ENCODE results near the gene TEX2.
"Not testable (repeated sequence)": the region's sequence is repeated elsewhere in the genome, so short reads cannot be mapped to it uniquely, and the experiment has no call there.

The TEX2 gene

DNA sequence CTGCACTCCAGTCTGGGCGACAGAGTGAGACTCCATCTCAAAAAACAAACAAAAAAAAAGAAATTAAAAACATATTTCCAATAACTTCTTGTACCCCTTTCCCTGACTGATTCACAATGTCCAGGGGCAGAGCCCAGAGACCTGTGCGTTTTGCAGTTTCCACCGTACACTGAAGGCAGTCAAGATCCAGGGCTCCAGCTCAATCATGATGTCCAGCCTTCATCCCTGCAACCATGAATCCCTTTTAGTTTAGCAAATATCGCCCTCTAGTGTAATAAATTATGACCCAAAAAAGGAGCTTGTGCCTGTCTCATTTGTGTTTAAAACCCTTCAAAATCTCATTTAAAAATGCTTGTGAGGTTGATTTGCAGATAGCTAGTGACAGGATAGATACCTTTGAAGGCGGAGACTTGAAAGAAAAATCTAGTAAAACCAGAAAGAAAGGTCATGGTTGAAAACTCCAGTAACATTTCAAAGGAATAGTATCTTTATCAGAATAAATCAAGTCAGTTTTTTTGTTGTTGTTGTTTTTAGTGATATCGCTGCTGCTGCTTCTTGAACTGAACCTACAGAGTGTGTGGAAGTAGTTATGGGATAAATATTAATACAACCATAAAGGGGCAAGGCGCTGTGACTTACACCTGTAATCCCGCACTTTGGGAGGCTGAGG lies 129.4 kb downstream of the TEX2 start:
- no peak for DNase-seq

DNA sequence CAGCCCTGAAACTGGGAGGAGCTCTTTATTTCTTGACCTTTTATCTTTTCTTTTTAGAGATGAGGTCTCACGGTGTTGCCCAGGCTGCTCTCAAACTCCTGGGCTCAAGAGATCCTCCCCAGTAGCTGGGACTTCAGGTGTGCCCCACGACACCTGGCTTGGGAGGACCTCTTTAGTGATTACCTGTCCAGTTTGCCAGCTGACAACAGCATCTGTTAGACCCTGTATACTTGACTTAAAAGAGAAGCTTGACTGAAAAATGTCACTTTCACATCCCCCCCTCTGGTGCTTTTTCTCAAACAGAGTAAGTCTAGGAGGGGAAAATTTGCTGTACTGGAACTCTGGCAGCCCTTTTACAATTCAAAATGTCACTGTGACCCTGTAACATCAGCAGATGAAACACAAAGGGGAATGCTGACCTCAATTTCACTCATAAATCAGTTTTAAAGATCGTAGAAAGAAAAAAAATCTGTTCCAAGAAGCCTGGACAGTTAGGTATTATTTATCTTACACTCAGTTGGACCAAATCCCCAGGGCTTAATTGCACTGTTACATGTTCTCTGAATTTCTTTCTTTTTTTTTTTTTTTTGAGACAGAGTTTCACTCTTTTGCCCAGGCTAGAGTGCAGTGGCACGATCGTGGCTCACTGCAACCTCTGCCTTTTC lies 131.3 kb downstream of the TEX2 start:
- no peak for DNase-seq

DNA sequence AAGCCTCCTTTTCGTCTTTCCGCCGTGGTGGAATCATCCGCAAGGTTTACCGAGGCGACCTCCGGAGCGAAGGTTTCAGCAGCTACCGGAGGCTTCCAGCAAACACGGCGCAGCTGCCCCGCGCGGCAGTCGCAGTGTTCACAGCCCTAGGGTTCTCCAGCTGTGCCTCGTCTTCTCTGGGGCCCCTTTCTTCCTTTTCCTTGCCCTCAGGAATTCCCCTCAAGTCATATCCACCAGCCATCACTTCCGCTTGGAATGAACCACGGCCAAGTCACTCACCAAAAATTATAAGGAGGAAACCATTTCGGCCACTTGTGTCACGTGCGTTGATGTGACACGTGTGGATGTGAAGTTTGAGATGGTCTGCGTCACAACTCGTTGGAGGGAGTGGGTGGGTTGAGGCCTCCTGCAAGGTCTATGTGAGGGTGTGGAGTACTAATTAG lies 132.5 kb downstream of the TEX2 start:
- no peak for DNase-seq

DNA sequence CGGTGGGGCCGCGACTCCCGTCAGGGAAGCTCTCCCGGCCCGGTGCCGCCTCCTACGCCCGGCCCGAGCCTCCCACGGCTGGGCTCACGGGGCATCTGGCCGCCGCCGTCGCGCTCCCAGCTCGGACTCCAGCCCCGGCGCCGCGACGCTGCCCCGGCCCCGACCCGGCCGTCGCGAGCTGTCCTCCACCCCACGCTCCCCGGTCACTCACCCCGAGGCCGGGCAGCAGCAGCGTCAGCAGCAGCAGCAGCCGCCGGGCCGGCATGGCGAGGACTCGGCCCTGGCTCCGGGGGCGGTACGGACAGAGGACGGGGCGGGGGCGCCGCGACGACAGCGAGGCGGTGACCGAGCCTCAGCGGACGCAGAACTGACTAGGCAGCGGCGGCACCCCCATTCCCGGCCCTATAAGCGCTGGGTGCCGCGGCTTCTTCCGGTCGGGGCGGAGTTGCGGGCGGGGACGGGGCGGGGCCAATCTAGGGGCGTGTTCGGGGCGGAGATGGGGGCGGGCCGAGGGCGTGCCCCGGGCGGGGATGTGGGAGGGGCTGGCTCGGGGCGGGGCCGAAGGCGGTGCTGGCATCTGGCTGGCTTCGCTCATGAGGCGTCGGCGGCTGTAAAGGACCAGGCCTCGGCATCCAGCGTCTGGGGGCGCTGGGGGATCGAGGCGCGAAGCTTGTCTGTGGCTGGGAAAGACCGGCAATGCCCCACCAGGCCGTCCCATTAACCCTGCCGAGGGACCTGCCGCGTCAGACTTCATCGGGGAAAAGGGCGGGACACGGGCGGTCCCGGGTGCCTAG lies 133.1 kb downstream of the TEX2 start, which contains the start of gene ERN1:
Gene ERN1, minus strand, starts transcription at position 380 of the 794 bp plus-strand sequence. Its CDS starts 115 bp downstream, at position 265.
- peak; percentile 96 for DNase-seq

DNA sequence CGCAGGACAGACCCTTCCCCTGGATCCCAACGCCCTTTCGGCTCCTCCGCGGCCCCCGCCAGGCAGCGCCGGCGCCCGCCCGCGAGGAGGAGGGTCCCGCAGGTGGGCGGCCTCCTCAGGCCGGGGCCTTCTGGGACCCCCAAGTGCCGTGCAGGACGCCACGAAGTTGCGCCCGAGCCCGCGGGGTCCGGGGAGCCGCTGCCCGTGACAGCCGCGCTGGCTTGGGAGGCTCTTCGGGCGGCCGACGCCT lies 133.6 kb downstream of the TEX2 start:
- no peak for DNase-seq

DNA sequence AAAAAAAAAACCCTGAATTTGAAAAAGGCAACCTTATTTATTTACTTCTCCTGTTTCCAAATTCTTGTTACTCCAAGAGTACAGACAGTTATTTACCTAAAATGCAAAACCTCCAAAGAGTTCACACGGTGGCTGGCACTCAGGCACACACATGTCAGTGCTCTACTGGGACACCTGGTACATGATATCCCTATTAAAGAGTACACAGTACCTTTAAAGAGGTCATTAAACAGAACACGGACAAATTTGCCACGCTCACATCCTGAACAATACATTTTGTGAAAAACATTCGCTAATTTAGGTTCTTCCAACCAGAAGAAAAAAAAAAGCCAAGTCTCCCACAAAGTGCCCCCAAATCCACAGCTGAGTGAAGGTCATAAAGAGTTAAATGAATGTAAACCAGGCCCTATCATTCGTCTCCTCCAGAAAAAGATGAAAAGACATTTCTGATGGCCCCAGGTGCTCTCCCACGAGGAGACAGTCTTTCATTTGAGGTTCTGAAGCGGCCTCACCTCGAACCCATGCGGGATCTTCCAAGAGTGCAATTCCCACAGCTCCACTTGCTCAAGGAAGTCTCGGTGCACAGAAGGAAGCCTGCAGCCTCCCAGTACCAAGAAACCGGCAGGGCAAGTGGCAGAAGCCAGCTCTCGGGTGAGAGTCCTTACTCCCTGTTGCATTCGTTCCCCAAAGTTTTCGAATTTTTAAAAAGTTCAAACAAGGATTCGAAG lies 134.1 kb downstream of the TEX2 start:
- DNase-seq, result no peak

DNA sequence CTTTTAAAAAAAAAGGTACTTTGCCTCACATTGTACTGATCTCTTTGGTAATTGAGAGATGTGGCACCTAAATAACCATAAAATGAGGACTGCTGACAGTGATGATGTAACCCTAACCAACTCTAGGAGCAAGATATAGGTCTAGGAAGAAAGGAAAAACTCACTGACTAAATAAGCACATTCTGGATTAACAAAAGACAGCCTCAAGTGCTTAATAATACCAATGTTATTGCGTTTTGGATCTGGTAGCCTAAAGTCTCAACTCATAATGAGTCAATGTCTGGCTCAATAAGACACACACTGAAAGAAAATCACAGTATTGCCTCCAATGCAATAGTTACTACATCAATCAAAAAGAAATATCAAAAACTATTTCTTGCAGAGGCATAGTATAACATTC lies 136.1 kb downstream of the TEX2 start:
- DNase-seq, result no peak

DNA sequence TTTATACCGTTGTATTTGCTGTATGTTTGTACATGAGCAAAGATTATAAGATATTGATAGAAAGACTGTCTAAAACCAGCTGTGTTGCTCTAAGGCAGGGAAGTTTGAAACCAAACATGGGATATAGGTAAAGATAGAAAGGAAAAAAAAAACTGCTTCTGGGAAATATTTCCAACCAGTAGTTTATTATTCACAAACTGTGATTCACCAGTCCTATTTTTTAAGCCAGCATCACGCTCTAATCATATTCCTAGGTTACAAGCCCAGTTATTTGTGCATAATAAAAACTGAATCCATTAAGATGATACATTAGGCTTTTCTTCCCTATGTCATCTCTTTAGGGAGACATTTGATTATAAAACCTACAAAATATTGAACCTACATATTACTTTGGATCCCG lies 137.1 kb downstream of the TEX2 start:
- DNase-seq, result no peak

DNA sequence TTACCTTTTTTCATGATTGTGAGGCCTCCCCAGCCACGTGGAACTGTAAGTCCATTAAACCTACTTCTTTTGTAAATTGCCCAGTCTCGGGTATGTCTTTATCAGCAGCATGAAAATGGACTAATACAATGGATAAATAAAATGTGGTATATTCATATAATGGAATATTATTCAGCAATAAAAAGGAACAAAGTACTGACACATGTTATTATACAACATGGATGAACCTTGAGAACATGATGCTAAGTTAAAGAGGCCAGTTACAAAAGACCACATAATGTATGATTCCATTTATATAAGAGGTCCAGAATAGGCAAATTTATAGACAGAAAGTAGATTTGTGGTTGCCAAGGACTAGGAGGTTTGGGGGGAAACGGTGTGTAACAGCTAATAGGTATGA lies 138.5 kb downstream of the TEX2 start:
- DNase-seq, result no peak

DNA sequence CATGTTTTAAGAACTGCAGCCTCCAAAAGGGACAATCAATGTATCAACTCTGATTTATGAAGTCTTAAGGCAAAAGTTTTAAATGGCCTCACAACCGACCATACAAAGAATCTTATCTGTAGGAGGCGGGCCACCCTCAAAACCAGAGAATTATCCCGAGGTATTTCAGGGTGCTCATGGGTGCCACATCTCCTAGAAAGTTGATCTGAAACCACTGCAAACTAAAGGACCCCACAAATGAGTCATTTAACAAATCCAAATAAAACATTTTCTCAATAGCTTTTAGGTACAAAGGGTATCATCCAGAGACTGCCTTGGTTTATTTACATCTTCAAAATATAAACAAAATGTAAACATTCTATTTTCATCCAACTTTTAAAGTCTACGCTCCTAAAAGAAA lies 139.9 kb downstream of the TEX2 start:
- no peak for DNase-seq

DNA sequence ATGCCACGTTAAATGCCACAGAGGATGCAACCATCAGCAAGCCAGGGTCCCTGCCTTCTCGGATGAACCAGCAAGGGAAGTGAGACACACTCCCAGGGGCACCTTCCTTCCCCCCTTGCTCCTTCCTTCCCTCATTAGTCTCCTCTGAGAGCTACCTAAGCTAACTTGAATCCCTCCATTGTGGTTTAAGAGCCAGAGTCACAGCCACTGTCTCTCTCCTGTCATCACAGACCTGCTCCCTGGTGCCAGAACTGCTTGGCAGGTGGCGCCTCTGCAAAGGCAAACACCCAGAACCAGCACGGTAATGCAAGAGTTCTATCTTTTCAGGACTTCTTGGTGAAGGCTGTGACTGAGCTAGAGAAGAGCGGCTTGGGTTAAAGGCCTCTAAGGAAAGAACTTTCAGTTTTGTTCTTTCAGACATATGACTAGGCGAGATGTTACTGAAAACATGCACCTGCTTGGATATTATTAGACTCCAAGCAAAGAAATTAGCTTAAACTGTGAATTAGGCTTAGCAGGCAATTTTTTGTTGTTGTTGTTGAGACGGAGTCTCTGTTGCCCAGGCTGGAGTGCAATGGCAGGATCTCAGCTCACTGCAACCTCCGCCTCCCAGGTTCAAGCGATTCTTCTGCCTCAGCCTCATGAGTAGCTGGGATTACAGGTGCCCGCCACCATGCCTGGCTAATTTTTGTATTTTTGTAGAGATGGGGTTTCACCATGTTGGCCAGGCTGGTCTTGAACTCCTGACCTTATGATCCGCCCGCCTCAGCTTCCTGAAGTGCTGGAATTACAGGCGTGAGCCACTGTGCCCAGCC lies 141.9 kb downstream of the TEX2 start:
- DNase-seq, result not testable (repeated sequence)

DNA sequence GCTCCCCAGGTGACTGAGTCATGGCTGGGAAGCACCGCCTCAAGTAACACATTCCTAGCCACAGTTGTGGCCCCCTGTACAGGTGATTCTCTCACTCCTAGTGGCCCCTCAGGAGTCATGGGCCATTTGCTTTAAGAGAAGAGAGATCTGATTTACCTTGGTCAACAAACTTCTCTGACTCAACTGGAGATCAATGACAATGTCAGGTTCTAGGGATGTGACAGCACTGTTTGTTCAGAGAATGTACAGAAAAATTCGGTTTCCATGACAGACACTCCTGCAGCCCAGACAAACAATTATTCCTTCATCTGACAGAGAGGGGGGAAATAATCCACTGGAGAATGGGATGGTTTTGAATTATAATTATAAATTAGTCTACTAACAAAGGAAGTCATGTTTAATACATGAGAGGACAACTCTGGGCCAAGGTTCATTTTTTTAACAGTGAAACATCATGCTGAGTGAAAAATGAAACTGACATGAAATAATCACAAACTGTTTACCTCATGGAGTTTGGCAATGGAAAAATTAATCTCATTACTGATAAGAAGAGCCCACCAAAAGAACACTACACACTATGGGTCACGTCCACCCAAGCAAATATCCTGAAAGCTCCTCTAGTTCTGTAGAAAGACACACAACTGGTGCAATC lies 142.8 kb downstream of the TEX2 start:
- DNase-seq, result no peak

DNA sequence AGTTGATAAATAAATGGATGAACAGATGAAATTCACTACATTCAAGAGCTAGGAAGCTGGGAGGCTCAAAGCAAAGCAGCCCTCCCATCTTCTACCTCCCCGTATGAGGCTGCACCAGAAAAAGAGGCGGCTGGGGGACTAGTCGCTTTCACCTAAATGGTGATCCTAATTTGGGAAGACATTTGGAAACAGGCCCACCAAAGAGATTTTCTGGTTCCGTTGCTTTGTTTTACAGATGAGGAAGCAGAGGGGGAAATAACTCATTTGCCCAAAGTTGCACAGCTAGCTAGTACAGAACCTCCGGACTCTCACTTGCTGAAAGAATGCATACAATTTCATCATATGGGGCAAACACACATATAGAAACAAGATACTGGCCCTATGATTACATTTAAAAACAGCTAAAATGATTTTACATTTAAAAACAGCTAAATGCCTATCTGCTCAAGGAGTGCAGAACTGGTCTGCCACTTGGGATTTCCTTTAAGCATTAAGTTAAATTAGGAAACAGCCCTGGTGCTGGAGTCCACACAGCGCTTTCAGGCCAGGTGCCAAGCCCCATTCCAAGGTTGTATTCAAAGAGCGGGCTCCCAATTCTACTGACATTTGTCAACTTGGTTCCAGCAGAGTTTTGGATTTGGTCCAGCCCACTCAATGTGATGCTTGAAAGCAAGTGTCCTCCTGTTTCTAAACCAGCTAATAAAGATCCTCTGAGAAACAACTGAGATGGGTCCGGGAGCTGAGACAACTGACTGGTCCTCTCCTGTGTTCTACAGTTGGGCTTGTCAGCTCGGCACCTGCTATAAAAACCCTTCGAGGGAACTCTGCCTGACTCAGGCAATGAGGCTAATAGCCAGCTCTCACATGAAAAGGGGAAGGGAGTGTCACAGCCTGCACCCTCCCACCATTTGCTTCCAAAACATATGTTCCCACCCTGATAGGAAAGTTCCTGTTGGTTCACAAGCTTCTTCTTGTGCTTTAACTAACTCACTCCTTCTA lies 144.8 kb downstream of the TEX2 start:
- DNase-seq, result peak; percentile 38

DNA sequence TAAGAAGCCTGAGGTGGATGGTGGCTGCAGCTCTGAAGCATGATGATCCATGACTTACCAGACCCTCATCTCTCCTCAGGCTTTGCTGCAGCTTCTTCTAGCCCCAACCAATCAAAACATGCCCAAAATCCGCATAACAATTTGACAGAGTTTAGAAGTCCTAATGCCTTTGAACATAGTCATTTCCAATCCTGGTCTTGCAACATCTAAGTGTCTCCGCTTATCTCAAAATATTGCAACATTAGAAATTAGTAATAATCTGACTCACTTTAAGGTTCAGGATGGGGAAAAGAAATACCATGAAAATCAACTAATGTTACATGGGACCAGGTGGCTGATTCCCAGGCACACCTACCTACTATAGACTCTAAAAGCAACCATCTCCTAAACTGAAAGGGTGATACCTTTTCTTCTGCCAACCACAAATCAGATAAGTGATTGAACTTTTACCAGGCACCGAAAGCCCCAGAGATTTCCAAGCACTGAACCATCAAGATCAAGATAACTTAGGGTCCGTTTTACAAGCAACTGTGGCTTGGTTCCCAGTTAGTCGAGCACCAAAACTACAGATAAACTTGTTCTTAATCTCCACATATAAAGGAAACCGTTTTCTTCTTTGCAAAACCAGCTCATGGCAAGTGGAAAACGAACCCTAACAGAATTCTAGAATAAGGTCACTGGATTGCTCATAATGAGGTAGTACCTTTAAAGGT lies 147.1 kb downstream of the TEX2 start:
- no peak for DNase-seq

DNA sequence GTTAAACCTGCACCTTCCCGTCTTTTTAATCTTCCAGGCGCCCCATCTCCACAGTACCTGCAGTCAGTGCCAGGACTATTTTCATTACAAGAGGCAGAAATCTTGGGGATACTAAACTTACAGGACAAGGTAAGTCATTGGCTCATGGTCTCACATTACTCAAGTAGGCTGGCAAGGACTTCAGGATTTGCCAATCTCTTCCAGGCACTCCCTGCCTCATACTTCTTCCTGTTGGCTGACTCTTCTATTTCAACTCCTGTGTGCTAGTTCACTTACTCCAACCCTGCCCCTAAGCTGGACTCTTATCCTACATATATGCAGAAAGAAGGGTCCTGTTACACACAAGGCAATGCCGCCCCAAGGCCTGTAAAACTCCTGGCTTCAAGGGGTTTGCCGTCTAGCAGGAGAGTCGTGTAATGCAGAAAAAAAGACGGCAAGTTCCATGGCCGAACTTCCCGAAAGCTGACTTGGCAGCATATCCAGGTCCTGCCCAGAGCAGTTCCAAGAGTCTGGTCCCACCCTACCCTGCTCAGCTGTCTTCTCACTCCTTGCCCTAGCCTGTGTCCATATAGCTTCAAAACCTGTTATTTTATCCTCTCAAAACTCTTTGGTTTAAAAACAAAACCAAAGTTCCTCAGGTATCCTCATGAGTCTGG lies 147.9 kb downstream of the TEX2 start:
- DNase-seq, result no peak

DNA sequence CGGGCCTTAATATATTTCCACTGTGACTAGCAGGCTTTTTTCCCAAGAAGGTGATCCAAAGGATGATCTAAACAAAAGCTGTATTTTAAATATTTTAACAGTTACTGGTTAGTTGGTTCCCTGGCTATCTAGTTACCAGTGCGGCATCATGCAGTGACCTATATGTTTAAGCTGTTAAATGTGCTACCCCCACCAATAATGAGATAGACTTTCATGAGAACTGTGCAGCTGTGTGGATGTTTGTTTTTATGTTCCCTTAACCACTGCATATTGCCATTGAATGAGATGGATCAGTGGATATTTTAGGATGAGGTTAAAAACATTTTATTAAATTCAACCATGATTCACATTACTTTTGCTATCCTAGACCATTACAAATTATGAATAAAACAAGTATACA lies 150.1 kb downstream of the TEX2 start:
- no peak for DNase-seq

DNA sequence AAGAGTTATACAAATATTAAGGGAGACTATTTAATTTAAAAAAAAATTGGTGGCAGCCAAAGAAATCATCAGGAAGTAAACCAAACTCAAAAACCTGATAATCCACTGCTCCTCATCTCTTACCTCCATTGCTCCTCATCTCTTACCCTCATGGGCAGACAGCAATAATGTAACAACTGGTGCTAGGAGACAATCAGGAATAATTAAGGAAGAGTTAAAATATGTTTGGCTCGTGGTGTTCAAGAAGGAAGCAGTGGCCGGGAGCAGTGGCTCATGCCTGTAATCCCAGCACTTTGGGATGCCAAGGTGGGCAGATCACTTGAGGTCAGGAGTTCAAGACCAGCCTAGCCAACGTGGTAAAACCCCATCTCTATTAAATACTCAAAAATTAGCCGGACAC lies 151.2 kb downstream of the TEX2 start:
- DNase-seq, result no peak

DNA sequence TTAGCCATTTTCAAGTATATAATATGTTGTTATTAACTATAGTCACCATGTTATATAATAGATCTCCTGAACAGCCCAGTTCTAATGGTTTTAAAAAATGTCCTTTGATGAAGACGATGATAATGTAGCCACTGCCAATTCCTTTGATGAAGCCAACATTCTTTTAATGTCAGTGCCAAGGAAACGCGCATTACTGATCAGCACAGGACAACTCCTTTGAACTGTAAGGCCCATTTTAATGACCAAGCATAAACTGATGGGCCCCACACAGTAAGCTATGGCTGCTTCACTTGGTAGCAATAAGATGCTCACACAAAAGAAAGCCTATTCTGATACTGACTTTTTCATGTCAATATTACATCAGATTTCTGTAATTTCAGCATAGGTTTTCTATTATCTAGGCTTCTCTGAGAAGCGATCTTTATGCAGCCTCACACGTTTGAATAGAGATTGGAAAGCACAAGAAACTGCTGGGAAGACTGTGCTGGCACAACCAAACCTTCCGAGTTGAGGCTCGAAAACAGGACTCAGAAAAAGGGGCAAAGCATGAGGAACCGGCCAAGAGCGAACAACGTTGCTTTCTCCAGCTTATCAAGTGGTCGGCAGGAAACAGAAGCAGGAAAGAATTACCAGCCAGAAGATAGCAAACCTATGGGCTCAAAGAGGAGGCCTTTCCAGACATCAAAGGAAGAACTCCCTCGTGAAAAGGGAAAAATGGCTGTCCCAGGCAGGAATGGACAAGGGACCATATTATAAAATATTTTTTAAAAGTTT lies 152.5 kb downstream of the TEX2 start:
- DNase-seq, result no peak

DNA sequence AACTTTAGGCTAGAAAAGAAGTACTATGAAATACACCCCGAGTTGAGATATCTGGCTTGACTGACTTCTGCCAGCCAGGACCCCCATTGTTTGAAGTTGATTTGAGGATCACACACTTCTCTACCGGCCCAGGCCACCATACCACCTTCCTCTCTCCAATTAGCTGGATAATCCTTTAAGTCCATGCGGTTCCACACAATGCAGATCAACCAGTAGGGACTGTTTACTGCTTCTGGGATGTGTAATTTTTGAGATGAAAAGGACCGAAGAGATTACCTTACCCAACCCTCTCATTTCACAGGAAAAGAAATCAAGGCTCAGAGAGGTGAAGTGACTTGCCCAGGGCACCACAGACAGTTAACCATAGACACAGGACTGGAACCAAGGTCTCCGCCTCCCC lies 153.7 kb downstream of the TEX2 start:
- DNase-seq, result no peak

All from right hindlimb (tissue), 1 donor.